Breast epithelium (tissue), 3 donors: ENCODE data around the gene CD2BP2.

Experiments used
- POLR2A ChIP-seq: fragments of 450-650 bp; IDR thresholded peaks from one replicate; pipeline ENCODE4 v1.6.1; 2016; ENCODE audit warnings: antibody characterized with exemption, mild to moderate bottlenecking, moderate library complexity
- TF ChIP-seq, protein P1 (sequence below), 3 donors: fragments of 450-650 bp; IDR thresholded peaks; one replicate each; pipeline ENCODE4 v1.5.1; 2016 to 2017; ENCODE audit warnings: antibody characterized with exemption in 3 of 3, mild to moderate bottlenecking in 3 of 3, moderate library complexity in 3 of 3

- TF ChIP-seq, protein P1, sequence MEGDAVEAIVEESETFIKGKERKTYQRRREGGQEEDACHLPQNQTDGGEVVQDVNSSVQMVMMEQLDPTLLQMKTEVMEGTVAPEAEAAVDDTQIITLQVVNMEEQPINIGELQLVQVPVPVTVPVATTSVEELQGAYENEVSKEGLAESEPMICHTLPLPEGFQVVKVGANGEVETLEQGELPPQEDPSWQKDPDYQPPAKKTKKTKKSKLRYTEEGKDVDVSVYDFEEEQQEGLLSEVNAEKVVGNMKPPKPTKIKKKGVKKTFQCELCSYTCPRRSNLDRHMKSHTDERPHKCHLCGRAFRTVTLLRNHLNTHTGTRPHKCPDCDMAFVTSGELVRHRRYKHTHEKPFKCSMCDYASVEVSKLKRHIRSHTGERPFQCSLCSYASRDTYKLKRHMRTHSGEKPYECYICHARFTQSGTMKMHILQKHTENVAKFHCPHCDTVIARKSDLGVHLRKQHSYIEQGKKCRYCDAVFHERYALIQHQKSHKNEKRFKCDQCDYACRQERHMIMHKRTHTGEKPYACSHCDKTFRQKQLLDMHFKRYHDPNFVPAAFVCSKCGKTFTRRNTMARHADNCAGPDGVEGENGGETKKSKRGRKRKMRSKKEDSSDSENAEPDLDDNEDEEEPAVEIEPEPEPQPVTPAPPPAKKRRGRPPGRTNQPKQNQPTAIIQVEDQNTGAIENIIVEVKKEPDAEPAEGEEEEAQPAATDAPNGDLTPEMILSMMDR (IDR thresholded peaks at IDR 0.05): no peak
- TF ChIP-seq POLR2A: no peak
Observed at GRCh38 chr16:30395992-30396585, 41.0 kb upstream of the CD2BP2 start.
